NCI-H1092 (cell line): ENCODE measurements around the gene RALY.
"Not testable (repeated sequence)": the region's sequence is repeated elsewhere in the genome, so short reads cannot be mapped to it uniquely, and the experiment has no call there.

Experiments used
- DNase-seq: peaks from one replicate; lab custom pipeline; 2025; lab: John Stamatoyannopoulos, UW

RALY gene

DNA sequence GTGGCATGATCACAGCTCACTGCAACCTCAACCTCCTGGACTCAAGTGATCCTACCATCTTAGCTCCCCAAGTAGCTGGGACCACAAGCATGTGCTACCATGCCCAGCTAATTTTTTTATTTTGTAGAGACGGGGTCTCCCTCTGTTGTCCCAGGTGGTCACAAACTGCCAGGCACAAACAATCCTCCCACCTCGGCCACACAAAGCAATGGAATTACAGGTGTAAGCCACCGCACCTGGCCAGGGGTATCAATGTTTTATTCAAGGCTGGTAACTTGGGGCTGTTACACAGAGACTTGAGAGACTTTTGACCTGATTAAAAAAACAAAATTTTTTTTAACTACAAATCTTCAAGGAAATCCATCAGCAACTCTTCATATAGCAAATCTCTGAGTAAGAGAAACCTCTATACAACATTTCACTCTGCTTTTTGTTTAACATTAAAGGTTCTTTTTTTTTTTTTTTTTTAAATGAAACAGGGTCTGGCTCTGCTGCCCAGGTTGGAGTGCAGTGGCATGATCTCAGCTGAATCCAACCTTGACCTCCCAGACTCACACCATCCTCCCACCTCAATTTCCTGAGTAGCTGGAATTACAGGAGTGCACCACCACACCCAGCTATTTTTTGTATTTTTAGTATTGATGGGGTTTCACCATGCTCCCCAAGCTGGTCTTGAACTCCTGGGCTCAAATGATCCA is 112.4 kb downstream of the RALY start:
- no peak for DNase-seq

DNA sequence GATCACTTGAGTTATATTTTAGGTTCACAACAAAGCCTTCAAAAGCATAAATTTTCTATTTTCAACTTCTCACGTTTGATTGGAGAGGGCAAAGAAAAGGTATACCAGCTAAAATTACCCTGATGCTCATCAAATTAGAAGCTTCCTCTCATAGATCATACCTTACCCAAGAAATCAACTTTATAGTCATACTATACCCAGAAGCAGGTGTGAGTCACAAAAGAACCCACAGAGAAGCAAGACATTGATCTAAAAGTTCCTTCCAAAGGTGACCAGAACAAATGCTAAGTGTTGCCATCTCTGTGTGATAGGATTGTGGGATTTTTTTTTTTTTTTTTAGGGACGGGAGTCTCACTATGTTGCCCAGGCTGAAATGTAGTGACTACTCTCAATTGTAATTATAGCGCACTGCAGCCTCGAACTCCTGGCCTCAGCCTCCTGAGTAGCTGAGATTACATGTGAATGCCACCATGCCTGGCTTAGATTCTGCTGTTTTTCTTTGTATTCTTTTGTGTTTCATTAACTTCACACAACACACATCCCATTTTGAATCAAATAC is 115.0 kb downstream of the RALY start:
- DNase-seq = no peak

DNA sequence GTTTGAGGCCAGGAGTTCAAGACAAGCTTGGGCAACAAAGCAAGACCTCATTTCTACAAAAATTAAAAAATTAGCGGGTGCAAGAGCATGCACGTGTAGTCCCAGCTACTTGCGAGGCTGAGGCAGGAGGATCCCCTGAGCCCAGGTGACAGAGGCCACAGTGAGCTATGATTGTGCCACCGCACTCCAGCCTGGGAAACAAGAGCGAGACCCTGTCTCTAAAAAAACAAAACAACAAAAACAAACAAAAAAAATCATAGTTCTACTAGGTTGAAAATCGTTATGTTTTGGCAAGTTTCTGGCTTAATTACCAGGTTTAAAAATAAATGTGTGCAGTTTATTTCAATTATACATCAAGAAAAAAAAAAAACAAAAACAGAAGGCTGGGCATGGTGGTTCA is 115.7 kb downstream of the RALY start:
- DNase-seq = no peak

DNA sequence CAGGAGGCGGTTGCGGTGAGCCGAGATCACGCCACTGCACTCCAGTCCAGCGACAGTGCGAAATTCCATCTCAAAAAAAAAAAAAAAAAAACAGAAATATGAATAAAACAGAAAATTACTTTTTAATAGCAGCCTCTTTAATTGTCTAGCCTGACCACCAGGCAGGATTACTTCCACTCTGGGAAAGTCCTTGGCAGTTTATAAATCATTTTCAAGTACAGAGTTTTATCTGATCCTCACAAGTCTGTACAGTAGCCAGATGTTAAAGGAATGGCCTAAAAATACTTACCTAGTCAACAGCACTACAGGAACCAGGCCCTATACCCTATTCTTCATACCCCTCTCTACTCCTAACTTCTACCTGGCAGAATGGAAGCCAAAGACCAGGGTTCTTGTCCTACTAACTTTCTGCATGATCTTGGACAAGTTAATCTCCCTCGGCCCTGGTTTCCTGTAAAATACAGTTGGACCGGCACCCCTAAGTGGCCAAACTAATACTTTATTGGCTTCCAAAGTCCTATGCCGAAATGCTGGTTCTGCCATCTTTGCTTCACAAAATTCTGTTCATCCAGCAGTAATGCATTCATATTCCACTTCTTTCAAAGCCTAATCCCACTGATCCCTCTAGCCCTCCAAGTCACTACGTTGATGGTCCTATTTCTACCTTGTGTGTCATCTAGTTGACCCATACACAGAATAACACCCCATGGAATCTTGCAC is 116.5 kb downstream of the RALY start:
- no peak for DNase-seq

DNA sequence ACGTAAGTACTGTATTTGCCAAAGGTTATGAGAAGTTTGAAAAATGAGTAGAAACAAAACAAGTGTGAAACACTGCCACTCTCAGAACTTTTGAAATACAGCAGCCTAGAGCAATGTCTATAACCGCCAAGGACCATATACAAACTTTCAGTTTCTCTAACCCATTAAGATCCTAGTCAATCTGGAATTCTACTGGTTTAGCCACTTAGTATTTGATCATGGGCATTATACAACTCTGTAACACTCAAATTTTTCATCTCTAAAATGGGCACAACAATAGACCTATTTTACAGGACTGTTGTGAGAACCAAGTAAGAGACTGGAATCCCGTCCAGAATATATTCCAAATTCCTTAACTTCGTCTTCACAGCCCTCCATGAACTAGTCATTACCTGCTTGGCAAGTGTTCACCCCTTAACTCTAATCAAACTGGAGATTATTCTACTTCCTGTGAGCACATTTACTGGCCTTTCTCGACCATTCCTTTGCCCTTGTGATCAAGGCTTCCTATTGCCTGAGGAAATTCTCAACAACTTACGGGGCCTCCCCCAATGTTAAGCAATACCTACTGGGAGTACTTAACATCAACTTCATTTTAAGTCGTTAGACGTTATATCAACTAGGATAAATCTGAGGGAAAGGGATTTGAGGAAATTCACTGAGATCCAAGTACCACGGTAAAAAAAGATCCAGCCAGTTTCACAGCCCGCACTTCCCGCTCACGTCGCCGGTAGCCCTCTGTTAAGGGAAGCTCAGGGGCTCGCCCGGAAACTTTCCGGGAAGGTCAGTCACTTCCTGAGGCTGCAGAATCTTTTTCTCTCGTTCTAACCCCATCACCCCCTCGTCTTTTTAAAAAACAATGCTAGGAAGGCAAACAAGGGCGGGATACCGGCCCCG is 117.3 kb downstream of the RALY start:
- DNase-seq = no peak

DNA sequence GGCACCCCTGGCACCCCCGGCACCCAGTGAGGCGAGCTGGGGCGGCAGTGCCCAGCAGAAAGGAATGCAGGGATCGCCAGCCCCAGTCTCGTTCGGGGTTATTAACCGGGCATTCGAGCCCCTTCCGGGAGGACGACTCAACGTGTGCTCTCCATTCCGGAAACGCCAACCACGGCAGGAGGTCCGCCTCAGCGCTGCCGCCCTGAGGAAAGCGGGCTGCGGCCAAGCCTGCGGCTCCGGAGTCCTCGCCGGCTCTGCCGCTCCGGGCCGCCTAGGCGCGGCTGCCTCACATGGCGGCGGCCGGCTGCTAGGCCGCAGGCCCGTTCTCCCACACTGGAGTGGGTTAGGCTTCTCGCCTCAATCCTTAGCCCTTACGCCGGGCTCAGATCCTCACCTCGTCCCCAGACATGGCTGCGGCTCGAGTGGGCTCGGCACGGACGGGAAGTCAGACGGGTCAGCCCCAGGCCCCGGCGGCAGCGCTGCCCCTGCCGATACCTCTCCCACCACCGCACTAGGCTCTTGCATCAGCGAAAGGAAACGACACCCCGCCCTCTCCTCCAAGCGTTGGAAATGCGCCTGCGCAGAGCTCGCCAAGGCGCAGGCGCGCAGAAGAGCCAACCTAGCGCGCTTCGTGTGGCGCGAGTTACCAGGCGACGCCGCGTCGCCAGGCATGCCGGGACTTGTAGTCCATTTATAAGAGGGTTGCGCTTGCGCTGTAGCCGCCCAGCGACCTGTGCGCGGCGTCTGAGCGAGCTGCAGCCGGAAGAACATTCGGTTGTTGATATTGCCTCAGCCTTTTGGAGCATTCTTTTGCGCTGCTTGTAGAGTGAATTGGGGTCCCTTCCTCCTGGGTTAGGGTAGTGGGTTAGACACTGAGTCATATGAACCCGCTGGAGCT is 118.2 kb downstream of the RALY start, which contains the start of gene EIF2S2:
Gene EIF2S2, minus strand, starts transcription at position 542 of the 898 bp plus-strand sequence. Its CDS starts 133 bp downstream, at position 409.
- peak; percentile 98 for DNase-seq

DNA sequence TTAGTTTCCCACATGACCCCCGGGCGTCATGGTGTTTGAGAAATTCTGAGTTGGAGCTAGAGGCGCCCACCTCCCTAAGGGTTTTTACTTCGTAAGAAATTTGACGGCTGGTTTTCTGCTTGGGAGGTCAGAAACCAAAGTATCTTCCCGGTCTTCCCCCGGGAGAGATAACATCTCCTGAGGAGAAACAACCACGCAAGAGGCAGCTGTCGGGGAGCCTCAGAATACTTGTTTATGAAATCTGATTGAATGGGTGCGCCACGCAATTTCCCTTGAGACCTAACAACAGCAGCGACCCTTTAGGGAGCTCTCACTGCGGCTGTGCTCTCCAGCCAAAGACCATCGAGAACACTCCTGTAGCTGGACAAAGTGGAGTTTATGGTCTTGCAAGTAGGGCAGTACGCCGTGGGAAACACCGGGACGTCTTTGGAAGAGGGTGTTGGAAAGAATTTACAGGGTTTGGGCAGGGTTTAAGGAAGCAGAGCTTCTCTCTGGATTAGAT is 118.9 kb downstream of the RALY start:
- DNase-seq = peak; percentile 29

DNA sequence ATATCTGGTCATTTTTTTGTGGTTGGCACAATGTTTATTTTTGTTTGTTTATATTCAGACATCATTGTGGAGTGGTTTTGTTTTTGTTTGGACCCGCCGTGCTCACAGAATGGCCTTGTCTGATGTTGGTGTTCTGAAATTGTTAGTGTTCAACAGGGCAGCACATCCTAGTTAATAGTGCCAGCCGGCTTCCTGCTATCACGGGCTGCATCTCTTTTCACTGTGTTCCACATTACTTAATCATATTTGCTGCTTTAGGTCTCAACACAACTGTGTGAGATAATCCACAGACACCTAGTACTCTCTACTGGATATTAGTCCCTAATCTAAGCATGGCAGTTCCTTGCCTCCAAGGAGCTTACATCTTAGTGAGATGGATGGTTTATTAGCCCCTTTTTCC is 121.1 kb downstream of the RALY start:
- no peak for DNase-seq

DNA sequence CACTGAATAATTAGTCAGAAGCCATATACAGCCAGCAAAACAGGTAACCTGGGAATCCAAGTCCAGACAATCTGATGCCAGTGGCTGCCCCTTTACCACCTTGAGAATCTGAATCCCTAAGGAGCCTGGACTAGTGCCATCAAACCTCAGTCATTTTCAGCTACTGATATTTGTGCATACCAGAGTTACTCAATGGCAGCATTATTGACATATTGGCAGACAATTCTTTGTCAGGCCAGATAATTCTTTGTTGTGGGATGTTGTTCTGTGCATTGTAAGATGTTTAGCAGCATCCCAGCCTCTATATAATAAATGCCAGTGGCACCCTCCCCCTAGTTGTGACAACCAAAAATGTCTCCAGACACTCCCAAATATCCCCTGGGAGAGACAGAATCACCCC is 121.5 kb downstream of the RALY start:
- no peak for DNase-seq

DNA sequence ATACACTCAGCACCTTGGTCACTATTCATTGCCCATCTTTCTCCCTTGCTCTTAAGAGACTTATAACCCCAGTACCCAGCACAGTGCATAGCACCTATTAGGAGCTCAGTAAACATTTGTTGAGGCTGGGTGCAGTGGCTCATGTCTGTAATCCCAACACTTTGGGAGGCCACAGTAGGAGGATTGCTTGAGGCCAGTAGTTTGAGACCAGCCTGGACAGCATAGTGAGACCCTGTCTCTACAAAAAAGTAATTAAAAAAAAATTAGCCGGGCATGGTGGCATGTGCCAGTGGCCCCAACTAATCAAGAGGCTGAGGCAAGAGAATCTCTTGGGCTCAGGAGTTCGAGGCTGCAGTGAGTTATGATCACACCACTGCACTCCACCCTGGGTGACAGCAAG is 126.5 kb downstream of the RALY start:
- no peak for DNase-seq

DNA sequence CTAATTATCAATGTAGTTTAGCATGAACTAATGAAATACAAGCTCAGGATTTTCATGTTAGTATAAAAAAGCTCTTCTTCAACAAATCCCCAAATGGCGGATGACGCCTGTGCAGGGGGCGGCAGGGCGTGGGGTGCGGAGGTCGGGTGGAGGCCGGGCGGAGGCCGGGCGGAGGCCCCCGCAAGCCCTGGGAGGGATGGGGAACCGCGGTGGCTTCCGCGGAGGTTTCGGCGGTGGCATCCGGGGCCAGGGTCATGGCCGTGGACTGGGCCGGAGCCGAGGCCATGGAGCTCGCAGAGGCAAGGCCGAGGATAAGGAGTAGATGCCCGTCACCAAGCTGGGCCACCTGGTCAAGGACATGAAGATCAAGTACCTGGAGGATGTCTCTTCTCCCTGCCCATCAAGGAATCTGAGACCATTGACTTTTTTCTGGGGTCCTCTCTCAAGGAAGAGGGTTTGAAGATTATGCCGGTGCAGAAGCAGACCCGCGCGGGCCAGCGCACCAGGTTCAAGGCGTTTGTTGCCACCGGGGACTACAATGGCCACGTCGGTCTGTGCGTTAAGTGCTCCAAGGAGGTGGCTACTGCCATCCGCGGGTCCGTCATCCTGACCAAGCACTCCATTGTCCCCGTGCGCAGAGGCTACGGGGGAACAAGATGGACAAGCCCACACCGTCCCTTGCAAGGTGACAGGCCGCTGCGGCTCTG is 128.7 kb downstream of the RALY start:
- no peak for DNase-seq

DNA sequence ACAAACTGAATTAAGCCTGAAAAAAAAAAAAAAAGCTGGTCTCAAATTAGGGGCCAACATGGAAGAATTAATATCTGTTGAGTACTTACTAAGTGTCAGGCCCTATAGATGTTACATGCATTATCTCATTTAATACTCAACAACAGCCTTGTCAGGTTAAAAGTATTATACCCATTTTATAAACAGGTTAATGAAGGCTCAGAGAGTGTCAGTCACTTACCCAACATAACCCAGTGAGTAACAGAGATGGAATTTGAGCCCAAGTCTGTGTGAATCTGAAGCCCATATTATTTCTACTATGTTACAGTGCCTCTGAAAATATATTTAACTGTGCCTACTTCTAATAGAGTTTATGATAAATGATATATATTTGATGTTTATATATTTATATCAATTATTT is 129.6 kb downstream of the RALY start:
- DNase-seq = no peak

DNA sequence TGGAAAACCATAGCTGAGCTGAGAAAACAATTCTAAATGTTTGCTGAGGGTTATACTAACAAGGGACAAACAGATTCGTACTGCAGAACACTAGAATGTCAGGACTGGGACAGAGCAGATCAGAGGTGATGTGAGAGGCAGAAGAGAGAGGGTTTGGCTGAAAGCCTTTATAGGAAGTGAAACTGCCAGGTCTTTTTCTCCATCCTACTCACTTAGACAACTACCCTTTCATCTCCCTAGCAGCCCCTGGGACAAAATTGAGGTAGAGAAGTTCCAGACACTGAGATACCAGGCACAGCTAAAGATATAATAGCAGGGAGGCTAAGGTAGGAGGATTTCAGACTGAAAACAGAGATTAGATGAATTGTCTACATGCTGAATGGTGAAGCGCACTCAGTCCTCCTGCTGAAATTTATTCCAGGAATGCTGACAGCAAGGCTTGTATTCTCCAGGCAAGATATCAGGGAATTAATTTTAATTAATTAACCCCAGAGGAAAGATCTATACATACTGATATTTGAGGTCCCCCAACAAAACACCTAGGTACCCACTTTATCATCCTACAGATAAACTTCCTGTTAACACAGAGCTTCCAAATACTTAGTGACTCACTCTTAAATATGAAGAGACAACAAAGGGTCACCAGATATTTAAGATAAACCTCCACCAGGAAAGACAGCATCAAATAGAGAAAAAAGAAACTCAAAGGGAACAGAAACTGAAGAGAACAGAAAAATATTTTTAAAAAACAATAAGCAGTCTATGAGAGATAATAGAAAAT is 130.9 kb downstream of the RALY start:
- no peak for DNase-seq

DNA sequence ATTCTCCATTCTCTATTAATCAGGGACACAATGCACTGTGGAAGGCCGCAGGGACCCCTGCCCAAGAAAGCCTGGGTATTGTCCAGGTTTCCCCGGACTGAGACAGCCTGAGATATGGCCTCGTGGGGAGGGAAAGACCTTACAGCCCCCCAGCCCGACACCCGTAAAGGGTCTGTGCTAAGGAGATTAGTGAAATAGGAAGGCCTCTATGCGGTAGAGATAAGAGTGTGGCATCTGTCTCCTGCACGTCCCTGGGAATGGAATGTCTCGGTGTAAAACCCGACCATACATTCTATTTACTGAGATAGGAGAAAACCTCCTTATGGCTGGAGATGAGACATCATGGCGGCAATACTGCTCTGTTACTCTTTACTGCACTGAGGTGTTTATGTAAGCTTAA is 134.1 kb downstream of the RALY start:
- DNase-seq = no peak

DNA sequence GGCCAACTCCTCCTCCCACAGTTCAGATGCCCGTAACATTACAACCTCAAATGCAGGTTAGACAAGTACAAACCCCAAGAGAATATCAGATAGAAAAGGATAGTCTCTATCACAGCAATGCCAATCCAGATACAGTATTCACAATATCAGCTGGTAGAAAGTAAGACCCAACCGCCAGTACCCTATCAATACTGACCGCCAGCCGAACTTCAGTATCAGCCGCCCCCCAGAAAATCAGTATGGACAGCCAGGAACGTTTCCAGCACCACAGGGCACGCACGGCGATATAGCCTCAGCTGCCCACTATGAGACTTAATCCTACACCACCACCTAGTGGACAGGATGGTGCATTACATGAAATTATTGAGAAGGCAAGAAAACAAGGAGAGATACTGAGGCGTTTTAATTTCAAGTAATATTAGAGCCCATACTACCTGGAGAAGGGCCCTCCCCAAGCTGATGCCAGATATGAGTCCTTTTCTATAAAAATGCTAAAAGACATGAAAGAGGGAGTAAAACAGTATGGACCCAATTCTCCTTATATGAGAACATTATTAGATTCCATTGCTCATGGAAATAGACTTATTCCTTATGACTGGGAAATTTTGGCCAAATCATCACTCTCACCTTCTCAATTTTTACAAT is 135.9 kb downstream of the RALY start:
- peak; percentile 74 for DNase-seq

DNA sequence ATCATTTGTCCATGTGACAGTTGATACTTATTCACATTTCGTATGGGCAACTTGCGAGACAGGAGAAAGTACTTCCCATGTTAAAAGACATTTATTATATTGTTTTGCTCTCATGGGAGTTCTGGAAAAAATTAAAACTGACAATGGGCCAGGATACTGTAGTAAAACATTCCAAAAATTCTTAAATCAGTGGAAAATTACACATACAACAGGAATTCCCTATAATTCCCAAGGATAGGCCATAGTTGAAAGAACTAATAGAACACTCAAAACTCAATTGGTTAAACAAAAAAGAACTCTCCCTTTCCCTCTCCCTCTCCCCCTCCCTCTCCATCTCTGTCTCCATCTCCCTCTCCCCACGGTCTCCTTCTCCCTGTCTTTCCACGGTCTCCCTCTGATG is 137.8 kb downstream of the RALY start:
- no peak for DNase-seq

DNA sequence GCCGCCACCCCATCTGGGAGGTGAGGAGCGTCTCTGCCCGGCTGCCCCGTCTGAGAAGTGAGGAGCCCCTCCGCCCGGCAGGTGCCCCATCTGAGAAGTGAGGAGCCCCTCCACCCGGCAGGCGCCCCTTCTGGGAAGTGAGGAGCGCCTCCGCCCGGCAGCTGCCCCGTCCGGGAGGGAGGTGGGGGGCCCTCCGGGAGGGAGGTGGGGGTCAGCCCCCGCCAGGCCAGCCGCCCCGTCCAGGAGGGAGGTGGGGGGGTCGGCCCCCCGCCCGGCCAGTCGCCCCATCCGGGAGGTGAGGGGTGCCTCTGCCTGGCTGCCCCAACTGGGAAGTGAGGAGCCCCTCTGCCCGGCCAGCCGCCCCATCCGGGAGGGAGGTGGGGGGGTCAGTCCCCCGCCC is 138.8 kb downstream of the RALY start:
- not testable (repeated sequence) for DNase-seq

DNA sequence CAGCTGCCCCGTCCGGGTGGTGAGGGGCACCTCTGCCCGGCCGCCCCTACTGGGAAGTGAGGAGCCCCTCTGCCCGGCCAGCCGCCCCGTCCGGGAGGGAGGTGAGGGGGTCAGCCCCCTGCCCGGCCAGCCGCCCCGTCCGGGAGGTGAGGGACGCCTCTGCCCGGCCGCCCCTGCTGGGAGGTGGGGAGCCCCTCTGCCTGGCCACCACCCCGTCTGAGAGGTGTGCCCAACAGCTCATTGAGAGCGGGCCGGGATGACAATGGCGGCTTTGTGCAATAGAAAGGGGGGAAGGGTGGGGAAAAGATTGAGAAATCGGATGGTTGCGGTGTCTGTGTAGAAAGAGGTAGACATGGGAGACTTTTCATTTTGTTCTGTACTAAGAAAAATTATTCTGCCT is 139.2 kb downstream of the RALY start:
- not testable (repeated sequence) for DNase-seq

DNA sequence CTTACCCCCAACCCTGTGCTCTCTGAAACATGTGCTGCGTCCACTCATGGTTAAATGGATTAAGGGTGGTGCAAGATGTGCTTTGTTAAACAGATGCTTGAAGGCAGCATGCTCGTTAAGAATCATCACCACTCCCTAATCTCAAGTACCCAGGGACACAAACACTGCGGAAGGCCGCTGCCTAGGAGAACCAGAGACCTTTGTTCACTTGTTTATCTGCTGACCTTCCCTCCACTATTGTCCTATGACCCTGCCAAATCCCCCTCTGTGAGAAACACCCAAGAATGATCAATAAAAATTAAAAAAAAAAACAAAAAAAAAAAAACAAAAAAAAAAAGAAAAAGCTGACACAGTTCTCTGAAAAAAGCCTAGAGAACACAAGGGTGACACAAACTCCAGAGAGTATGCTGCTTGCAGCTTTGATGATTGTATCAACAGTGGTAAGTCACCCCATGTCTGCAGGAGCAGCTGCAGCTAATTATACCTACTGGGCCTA is 139.7 kb downstream of the RALY start:
- DNase-seq = not testable (repeated sequence)
